Measurements from ENCODE around the gene PLCB1. TPM values are rescaled to one million over a fixed set of nuclear protein-coding genes. Genes with fewer than 3 reads are reported as not detected.

PLCB1 gene
- total and polyA plus RNA-seq, 2 donors (not counting 3 experiments of a cell fraction or from before 2014, with no cell fraction given), result 10.2 to 53.4 TPM

DNA sequence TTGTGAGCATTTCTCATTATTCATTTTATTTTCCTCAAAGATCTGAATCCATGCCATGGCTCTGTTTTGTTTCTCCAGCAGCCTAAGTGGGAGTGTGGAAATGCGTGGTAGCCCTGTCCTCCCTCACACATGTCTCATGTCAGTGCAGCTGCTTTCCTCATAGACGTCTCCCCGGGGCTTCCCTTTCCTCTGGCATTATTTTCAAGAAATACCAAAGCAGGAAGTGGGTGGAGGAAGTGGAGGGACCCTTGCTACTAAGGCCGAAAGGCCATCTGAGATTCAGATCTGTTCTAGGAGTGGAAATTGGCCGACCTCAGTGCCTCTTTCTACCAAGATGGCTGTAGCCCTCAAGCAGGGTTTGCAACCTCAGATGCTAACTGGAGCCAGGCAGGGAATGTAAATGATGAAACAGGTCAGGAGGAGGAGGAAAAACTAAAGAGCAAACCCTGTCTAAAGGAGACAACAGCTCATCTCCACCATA is 515.9 kb downstream of the PLCB1 start:
- Histone ChIP-seq H3K36me3 (ENCODE audit: control insufficient read depth in 2 of 2, extremely low read depth in 1 of 2, insufficient read depth in 2 of 2, low read length in 2 of 2) (no peaks in the 10 kb centered on the region), H2AFZ (ENCODE audit: low read depth, low read length) (no peak overlapping the region), H3K9me1 (replicated peaks; ENCODE audit: control insufficient read depth, extremely low read depth, insufficient read depth, low read length) (no peaks in the 10 kb centered on the region), H3K4me1 (ENCODE audit: control insufficient read depth, extremely low read depth, insufficient read depth, low read length) (peaks cover 27% of the 10 kb centered on the region), H4K20me1 (replicated peaks; ENCODE audit: control insufficient read depth, extremely low read depth, insufficient read depth, low read length) (no peaks in the 10 kb centered on the region), H3K9me3 (replicated peaks; ENCODE audit: control insufficient read depth, insufficient read depth, low read length) (no peaks in the 10 kb centered on the region), H3K27me3 (ENCODE audit: control insufficient read depth in 2 of 2, insufficient read depth in 2 of 2, low read length in 2 of 2) (no peaks in the 10 kb centered on the region), H3K27ac (ENCODE audit: insufficient read depth, low read depth, low read length) (no peak overlapping the region), H3K9ac (replicated peaks; ENCODE audit: extremely low read depth, insufficient read depth, low read length) (no peak overlapping the region), H3K4me2 (ENCODE audit: insufficient read depth, low read length) (no peak overlapping the region), H3K4me3 (replicated peaks in 1 of 3; ENCODE audit: insufficient read depth in 1 of 3, low read depth in 1 of 3, low read length in 3 of 3) (no peak overlapping the region), H3K79me2 (ENCODE audit: control insufficient read depth, insufficient read depth, low read length) (no peaks in the 10 kb centered on the region)
- DNase-seq (ENCODE audit: low read depth, low spot score), result no peak
- ChIA-PET CTCF (interaction anchor here (0.8 to 1.2 kb wide), 2 partner anchors 194 to 712 kb away, joined by 3 read pairs; no protein-coding TSS in a partner anchor), POLR2A (no interaction called here)
- no TSS peak for BruUV-seq (replicated peaks)
- dilution Hi-C loops (cut with MboI; ENCODE audit: extremely low pct_ligation_motif_present, low sequenced_read_pairs) (no loop called here), intact Hi-C loops (cut with micrococcal nuclease) (loop anchor here (5.0 kb wide), 1 partner anchor 101 kb away; no protein-coding TSS in a partner anchor)
- TF ChIP-seq JUN (IDR thresholded peaks at IDR 0.05; ENCODE audit: borderline replicate concordance, insufficient read depth, insufficient read length, low read depth) (no peak), MYC (IDR thresholded peaks at IDR 0.05; ENCODE audit: low read depth, low read length) (no peak), GATA2 (IDR thresholded peaks at IDR 0.05; ENCODE audit: insufficient read depth, insufficient read length, low read depth, low read length) (no peak), EZH2 (IDR thresholded peaks at IDR 0.05; ENCODE audit: borderline replicate concordance, low read depth, low read length, severe bottlenecking) (no peak), FOS (IDR thresholded peaks at IDR 0.05; ENCODE audit: borderline replicate concordance, insufficient read depth, low read length) (no peak)
- TF ChIP-seq, protein P1, sequence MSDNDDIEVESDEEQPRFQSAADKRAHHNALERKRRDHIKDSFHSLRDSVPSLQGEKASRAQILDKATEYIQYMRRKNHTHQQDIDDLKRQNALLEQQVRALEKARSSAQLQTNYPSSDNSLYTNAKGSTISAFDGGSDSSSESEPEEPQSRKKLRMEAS (IDR thresholded peaks at IDR 0.05; ENCODE audit: insufficient read depth, insufficient read length), result no peak
- TF ChIP-seq, protein P2, sequence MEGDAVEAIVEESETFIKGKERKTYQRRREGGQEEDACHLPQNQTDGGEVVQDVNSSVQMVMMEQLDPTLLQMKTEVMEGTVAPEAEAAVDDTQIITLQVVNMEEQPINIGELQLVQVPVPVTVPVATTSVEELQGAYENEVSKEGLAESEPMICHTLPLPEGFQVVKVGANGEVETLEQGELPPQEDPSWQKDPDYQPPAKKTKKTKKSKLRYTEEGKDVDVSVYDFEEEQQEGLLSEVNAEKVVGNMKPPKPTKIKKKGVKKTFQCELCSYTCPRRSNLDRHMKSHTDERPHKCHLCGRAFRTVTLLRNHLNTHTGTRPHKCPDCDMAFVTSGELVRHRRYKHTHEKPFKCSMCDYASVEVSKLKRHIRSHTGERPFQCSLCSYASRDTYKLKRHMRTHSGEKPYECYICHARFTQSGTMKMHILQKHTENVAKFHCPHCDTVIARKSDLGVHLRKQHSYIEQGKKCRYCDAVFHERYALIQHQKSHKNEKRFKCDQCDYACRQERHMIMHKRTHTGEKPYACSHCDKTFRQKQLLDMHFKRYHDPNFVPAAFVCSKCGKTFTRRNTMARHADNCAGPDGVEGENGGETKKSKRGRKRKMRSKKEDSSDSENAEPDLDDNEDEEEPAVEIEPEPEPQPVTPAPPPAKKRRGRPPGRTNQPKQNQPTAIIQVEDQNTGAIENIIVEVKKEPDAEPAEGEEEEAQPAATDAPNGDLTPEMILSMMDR (IDR thresholded peaks at IDR 0.05; ENCODE audit: extremely low read depth in 1 of 2, insufficient read depth in 1 of 2, low read depth in 1 of 2, low read length in 2 of 2), result no peak
- no peak for FAIRE-seq
